Measurements from ENCODE around the gene SLC7A4.
"Not testable (repeated sequence)": the region's sequence is repeated elsewhere in the genome, so short reads cannot be mapped to it uniquely, and the experiment has no call there.

Gene SLC7A4

DNA sequence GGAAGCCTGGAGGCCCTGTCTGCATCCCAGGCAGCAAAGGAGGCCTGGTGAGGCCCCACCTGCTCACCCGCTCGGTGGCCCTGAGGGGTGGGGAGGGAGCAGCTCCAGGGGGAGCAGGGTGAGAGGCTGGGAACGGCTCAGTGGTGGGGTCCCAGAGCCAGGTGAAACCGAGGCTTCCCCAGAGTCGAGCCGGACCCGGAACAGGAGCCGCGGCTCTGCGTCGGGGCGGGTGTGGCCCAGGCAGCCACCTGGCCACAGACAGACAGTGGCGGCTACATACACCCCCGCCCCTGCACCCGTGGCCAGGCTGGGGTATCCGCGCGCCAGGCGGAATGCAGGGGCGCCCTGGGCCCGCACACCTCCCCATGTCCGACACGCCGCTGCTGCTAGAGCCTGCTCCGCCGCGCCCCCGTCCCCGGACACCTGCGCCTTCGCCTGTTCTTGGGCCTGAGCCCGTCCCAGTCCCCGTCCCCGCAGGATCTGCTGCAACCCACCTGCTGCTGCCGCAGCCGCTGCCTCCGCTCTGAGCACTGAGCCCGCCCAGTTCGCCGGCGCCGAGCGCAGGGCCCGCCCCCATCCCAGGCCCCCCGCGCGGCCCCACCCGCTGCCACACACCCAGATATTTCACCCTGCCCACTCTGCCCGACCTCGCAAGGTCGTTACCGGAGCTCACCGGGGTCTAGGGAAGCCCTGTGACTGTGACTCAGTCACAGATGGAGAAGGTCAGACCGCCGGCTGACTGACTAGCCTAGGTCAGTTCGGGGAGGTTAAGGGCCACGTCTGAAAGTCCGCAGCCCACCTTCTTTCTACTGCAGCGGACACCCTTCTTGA lies at the start of gene SLC7A4:
Gene SLC7A4 (minus strand): TSS at position 525 of the 831 bp plus-strand sequence. CDS start 749 bp downstream, outside the sequence.
- no peak for DNase-seq

DNA sequence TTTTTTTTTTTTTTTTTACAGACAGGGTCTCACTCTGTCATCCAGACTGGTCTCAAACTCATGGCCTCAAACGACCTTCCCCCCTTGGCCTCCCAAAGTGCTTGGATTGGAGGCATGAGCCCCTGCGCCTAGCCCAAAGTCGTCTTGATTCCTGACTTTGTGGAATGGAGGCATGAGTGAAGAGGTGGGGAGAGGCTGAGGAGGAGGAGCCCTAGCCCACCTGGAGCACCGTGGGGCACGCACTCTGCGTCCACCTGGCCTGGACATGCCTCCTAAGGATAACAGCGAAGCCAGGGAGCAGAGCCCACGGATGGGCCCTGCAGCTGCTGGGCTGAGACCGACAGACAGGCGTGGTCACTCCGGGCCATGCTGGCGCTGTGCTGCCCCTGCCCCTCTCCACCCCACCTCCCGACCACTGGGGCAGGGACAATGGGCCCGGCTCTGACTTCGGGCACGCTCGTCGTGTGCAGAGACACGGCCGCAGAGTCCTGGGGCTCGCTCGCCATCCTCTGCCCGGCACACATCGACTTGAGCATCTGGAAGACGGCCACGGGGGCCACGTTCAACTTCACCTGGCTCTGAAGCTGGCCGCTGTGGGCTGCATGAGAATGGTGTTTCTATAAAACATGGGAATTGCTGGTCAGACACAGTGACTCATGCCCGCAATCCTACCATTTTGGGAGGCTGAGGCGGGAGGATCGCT lies 48.2 kb upstream of the SLC7A4 start:
- no peak for DNase-seq

- DNase-seq, result no peak
Measured at GRCh38 chr22:21079493-21079892, 47.1 kb upstream of the SLC7A4 start.

DNA sequence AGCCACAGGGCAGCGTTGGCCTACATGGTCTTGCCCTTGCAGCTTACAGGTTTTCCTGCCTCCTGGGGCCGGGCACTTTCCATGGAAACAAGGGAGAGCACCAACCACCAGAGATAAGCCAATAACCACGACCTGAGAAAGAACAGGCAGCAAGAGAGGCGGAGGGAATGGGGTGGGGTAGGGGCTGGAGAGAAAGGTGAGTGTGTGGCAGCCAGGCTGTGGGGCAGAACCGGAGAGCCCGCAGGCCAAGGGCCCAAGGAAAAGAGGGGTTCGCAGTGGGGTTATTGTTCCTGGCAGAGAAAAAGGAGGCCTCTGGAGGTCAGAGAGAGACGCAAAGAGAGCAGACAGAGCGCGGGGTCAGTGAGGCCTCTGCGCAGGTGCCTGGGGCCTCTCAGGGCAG lies 46.6 kb upstream of the SLC7A4 start:
- DNase-seq, result no peak

GRCh38 chr22:21077884-21078508 lies 45.6 kb upstream of the SLC7A4 start:
- DNase-seq, result no peak

GRCh38 chr22:21076912-21077625 lies 44.7 kb upstream of the SLC7A4 start:
- DNase-seq, result no peak

- no peak for DNase-seq
Measured at GRCh38 chr22:21075516-21076138, 43.3 kb upstream of the SLC7A4 start.

- no peak for DNase-seq
Measured at GRCh38 chr22:21074102-21074715, 41.8 kb upstream of the SLC7A4 start.

GRCh38 chr22:21073482-21073881 lies 41.1 kb upstream of the SLC7A4 start:
- no peak for DNase-seq

GRCh38 chr22:21073023-21073422 lies 40.7 kb upstream of the SLC7A4 start:
- no peak for DNase-seq

DNA sequence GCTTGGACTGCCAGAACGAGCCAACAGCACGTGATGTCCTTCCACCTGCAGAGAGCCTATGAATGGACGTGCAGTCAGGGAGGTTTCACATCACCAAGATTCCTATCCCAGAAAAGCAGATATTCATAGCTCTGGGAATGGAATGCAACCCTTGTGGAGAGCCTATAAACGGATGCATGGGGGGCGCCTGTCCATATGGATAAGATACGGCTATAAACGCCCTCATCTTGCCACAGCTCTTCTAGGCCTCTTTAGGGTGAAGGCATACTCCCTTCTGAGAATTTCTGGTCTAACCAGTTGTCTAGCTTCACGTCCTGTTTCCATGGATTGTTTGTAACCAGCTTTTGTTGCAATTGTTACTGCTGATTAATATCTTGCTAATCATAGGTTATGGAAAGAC lies 39.4 kb upstream of the SLC7A4 start:
- DNase-seq, result not testable (repeated sequence)

- no peak for DNase-seq
Measured at GRCh38 chr22:21070690-21071615, 38.6 kb upstream of the SLC7A4 start.

DNA sequence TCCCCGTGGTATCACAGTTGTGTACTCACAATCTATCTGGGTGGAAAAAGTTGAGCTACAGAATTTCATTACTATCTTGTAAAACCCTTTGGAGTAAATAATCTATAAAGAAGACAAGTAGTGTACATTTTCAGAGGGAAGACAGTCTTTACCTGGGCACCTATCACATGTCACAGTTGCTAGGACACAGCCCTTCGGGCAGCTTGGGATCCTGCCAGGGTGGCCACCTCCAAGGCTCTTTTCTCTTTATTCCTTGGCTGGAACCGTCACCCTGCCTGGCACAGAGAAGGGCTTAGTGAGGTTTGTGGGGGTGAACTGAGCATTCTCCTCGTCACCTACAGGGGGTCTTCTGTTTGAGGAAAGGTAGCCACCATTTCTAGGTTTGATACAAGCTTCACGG lies 37.0 kb upstream of the SLC7A4 start:
- no peak for DNase-seq

DNA sequence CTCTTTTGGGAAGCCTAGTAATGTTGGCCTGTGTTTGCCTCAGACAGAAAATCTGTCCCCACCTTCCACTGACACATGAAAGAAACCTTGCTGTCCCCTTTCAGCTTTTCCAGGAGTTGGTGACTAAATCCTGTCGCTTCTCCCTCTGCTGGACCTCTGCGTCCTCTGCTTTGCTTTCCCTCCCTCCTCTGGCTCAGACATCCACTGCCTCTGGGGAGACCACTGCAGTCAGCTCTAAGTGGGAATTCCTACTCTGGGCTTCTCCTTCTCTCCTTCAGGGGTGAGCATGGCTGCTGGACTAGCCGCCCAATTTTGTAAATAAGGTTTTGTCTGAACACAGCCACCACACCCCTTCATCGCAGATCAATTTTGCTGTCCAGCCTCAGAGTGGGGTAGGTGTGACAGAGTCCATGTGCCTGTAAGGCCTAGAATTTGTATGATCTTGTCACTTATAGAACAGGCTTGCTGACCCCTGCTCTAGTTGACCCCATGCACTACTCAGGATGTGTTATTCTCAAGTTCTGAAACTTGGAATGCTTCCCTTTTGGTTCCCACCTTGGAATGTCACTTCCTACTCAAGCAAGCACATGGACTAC lies 36.4 kb upstream of the SLC7A4 start:
- DNase-seq, result no peak

- no peak for DNase-seq
Measured at GRCh38 chr22:21067901-21068680, 35.7 kb upstream of the SLC7A4 start.

DNA sequence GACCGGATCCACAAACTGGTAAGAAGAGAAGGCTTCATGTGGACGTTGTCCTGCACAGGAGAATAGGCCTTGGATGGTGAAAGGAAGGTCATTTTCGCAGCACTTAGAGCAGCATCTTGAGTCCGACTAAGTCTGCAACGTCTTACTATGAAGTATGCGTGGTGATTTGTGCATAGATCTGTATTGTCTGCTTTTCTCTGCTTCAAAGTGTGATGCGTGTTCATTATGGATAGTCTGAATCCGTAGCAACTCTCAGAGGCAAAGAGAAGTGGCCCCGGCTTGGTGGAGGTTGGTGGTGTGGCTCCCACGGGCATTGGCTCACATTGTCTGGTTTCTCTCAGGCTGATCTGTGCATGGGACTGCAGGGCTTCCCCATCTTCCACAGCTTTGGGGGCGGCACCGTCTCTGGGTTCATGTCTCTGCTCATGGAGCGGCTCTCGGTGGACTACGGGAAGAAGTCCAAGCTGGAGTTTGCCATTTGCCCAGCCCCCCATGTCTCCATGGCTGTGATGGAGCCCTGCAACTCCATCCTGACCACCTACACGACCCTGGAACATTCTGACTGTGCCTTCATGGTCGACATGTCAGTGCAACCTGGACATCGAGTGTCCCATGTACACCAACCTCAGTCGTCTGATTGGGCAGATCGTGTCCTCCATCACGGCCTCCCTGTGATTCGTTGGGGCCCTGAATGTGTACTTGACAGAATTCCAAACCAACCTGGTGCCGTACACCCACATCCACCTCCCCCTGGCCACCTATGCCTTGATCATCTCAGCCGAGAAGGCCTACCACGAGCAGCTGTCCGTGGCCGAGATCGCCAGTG lies 34.9 kb upstream of the SLC7A4 start:
- no peak for DNase-seq

GRCh38 chr22:21064917-21065864 lies 32.8 kb upstream of the SLC7A4 start:
- no peak for DNase-seq

DNA sequence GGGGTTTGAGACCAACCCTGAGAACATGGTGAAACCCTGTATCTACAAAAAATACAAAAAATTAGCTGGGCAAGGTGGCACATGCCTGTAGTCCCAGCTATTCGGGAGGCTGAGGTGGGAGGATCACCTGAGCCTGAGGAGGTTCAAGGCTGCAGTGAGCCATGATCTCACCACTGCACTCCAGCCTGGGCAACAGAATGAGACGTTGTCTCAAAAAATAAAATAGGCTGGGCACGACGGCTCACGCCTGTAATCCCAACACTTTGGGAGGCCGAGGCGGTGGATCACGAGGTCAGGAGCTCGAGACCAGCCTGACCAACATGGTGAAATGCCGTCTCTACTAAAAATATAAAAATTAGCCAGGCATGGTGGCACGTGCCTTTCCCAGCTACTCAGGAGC lies 32.1 kb upstream of the SLC7A4 start:
- DNase-seq, result not testable (repeated sequence)
